K562 (cell line): ENCODE results near the gene KCNT1. TPM values are rescaled to one million over a fixed set of nuclear protein-coding genes. Genes with fewer than 3 reads are reported as not detected.

Experiments used
- CAMTA2 ChIP-seq: fragments of 250-450 bp; sonication (Bioruptor Pico); conservative IDR thresholded peaks from 2 replicates; pipeline ENCODE4 v1.5.1; 2022
- JUN ChIP-seq, 2 experiments: sonication (generic) in 1 of 2; formaldehyde crosslinking in 1 of 2; IDR thresholded peaks; 2 replicates each; pipeline versions ENCODE4 v1.6.1 to v1.8.0; 2012 to 2022; ENCODE audit warnings: borderline replicate concordance in 2 of 2, mild to moderate bottlenecking in 2 of 2, improper control_type of control experiment in 1 of 2, low read depth in 1 of 2, low read length in 1 of 2, missing genetic modification reagents in 1 of 2
- ZNF717 ChIP-seq: fragments of 250-450 bp; sonication (Bioruptor Pico); IDR thresholded peaks from 2 replicates; pipeline ENCODE4 v1.5.0; 2021
- polyA plus RNA-seq, 8 experiments: library from polyadenylated mRNA; depleted of rRNA in 4 of 8; stranded (reverse) in 5 of 8; unstranded in 3 of 8; fragments of >200 nt; fragmentation: Nextera tagmentation in 2 of 8; fragmentation: Illumina TruSeq in 1 of 8; extraction: Ambion mirVana in 2 of 8; extraction: Trizol in 1 of 8; gene quantifications; 2 replicates each; pipeline versions ENCODE4 v1.2.1 to v1.2.3, GENCODE V29; 2011 to 2014; ENCODE audit warnings: inconsistent platforms in 1 of 8, missing spikeins in 1 of 8
- total RNA-seq, 7 experiments: library from RNA; depleted of rRNA in 6 of 7; stranded (reverse); fragments of >200 nt in 6 of 7; fragmentation: Illumina TruSeq in 2 of 7; extraction: Trizol in 2 of 7; gene quantifications; 2 replicates each; pipeline versions ENCODE4 v1.2.1 to v1.2.3, GENCODE V29; 2011 to 2021; ENCODE audit warnings: low replicate concordance in 1 of 7
- TF ChIP-seq, protein P1 (sequence below), 2 experiments: fragments of 450-650 bp in 1 of 2; sonication (generic) in 1 of 2; formaldehyde crosslinking in 1 of 2; IDR thresholded peaks; 2 replicates each; pipeline versions ENCODE4 v1.7.1 to v1.9.0; 2016 to 2022; ENCODE audit warnings: inconsistent platforms in 1 of 2, mild to moderate bottlenecking in 1 of 2, missing genetic modification reagents in 1 of 2

KCNT1 gene
- total and polyA plus RNA-seq, 9 of the 15 experiments (the other 6 are each of a cell fraction or from before 2014, with no cell fraction given) = 0.05 TPM; not detected in 8

DNA sequence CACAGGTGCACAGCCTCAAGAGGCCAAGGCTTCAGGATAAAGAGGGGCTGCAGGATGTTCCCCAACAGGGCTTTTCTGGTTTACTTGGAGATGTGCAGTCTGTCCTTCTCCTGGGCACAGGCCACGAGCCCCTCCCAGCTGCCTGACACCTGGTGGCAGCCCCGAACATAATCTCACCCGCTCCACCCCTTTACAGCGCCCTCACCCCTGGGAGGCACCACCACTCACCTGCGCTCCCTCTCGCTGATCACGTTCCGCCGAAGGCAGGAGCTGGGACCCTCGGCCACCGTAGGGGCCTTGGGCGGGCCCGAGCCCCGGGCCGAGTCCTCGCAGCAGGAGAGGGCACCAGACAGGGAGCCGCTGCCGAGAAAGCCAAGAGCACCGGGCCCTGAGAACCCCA is 3.2 kb upstream of the KCNT1 start (continued):
- TF ChIP-seq, protein P1, sequence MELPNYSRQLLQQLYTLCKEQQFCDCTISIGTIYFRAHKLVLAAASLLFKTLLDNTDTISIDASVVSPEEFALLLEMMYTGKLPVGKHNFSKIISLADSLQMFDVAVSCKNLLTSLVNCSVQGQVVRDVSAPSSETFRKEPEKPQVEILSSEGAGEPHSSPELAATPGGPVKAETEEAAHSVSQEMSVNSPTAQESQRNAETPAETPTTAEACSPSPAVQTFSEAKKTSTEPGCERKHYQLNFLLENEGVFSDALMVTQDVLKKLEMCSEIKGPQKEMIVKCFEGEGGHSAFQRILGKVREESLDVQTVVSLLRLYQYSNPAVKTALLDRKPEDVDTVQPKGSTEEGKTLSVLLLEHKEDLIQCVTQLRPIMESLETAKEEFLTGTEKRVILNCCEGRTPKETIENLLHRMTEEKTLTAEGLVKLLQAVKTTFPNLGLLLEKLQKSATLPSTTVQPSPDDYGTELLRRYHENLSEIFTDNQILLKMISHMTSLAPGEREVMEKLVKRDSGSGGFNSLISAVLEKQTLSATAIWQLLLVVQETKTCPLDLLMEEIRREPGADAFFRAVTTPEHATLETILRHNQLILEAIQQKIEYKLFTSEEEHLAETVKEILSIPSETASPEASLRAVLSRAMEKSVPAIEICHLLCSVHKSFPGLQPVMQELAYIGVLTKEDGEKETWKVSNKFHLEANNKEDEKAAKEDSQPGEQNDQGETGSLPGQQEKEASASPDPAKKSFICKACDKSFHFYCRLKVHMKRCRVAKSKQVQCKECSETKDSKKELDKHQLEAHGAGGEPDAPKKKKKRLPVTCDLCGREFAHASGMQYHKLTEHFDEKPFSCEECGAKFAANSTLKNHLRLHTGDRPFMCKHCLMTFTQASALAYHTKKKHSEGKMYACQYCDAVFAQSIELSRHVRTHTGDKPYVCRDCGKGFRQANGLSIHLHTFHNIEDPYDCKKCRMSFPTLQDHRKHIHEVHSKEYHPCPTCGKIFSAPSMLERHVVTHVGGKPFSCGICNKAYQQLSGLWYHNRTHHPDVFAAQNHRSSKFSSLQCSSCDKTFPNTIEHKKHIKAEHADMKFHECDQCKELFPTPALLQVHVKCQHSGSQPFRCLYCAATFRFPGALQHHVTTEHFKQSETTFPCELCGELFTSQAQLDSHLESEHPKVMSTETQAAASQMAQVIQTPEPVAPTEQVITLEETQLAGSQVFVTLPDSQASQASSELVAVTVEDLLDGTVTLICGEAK (IDR thresholded peaks at IDR 0.05) = no peak
- TF ChIP-seq, protein P1 (CRISPR knock-in tag; IDR thresholded peaks at IDR 0.05) = no peak
- TF ChIP-seq JUN (IDR thresholded peaks at IDR 0.05; ENCODE audit: borderline replicate concordance, low read depth, low read length) (no peak), JUN (CRISPR knock-in tag; IDR thresholded peaks at IDR 0.05; ENCODE audit: borderline replicate concordance) (no peak), CAMTA2 (no peak), ZNF717 (CRISPR knock-in tag) (no peak)
